ENCODE data around the gene SLC23A1.
"Not testable (repeated sequence)": the region's sequence is repeated elsewhere in the genome, so short reads cannot be mapped to it uniquely, and the experiment has no call there.

- TF ChIP-seq CTCF (IDR thresholded peaks at IDR 0.05; ENCODE audit: insufficient read depth, low read length); POLR2AphosphoS5 (IDR thresholded peaks at IDR 0.05; ENCODE audit: low read depth): not testable (repeated sequence)
Observed at GRCh38 chr5:139347863-139348262, 35.2 kb downstream of the SLC23A1 start.

Data from HL-60 (cell line).